WI38 (cell line): ENCODE results near the gene NAALADL2.

ENCODE experiments used
- H3K4me3 ChIP-seq: 2 replicates; pipeline ENCODE4 v1.5.1; 2011; ENCODE audit warnings: low read depth, mild to moderate bottlenecking, control low read depth, low read length
- TF ChIP-seq, protein P1 (sequence below): IDR thresholded peaks from 2 replicates; pipeline ENCODE4 v1.5.1; 2012; ENCODE audit warnings: low read depth, mild to moderate bottlenecking, control low read depth, low read length

NAALADL2 gene

DNA sequence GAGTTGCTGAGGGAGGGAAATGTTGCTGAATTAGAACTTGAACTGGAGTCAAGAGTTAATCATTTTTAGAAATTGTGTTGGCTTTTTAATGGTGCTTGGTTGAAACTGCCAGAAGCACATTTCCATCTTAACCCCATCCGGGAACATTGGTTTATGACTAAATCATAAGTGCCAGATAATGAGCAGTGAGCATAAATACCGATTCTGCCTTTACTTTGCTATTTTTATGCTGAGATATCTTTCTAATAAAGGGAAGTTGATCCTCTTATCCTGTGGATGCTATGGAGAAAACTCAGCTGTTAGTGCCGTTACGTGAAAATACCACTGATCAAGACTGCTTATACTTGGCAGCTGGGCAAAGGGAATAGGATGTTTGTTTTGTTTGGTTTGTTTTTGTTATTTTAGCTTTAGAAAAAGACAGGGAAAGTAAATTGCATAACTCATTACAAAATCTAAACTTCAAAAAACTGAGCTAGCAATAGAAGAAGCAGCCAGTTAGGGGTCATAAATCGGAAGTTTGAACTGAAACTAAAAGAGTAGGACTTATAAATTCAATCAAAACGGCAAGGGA, 813.1 kb downstream of the NAALADL2 start:
- peak overlapping the region; percentile 49 for H3K4me3 ChIP-seq
- TF ChIP-seq, protein P1, sequence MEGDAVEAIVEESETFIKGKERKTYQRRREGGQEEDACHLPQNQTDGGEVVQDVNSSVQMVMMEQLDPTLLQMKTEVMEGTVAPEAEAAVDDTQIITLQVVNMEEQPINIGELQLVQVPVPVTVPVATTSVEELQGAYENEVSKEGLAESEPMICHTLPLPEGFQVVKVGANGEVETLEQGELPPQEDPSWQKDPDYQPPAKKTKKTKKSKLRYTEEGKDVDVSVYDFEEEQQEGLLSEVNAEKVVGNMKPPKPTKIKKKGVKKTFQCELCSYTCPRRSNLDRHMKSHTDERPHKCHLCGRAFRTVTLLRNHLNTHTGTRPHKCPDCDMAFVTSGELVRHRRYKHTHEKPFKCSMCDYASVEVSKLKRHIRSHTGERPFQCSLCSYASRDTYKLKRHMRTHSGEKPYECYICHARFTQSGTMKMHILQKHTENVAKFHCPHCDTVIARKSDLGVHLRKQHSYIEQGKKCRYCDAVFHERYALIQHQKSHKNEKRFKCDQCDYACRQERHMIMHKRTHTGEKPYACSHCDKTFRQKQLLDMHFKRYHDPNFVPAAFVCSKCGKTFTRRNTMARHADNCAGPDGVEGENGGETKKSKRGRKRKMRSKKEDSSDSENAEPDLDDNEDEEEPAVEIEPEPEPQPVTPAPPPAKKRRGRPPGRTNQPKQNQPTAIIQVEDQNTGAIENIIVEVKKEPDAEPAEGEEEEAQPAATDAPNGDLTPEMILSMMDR = no peak

DNA sequence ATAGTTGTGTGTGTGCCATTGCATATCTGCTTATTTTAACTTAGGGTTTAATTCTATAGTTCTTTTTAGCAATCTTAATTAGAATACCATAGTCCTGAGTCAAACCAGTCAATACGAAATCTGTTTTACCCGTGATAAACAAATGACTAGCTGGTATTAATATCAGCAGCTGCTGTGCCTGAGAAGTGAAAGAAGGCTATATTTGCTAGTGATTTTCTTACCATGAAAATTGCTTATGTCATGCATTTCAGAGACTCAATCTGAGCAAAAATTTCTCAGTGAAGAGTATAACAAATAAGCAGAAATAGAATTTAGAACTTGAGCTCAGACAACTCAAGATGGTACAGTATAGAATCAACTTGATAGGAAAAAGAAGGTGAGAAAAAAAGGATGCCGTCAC, 820.4 kb downstream of the NAALADL2 start:
- TF ChIP-seq, protein P1 = no peak
- H3K4me3 ChIP-seq = no peak overlapping the region

DNA sequence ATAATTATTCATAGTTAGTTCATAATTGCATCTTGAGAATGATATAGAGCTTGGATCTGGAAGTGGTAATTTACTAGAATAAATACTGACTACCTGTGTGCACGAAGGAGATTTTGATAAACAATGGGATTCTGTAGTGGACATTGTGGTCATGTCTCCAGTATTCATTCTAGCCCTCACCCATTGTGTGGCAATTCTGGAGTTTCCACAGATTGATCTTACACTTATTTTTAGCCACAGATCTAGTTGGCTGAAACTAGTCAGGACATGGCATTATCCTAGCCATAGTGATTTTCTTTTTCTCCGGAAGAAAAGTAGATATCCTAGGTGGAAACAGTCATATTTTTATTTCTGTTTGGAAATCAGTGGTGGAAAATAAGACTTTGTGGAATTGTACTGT, 833.1 kb downstream of the NAALADL2 start:
- TF ChIP-seq, protein P1 = no peak
- no peak overlapping the region for H3K4me3 ChIP-seq

DNA sequence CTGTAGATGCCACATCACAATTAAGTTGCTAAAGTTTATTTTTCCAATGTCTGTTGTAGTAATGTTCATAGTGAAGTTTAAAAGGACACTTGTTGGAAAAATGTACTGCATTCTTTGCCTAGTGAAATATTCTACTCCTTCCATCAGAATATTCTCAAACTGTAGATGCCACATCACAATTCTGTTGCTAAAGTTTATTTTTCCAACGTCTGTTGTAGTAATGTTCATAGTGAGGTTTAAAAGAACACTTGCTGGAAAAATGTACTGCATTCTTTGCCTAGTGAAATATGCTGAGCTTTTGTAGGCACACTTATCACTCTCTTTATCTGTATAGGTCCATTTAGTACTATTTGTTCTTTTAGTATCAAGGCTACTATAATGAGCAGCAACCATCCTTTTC, 836.1 kb downstream of the NAALADL2 start:
- TF ChIP-seq, protein P1 = no peak
- H3K4me3 ChIP-seq = no peak overlapping the region

DNA sequence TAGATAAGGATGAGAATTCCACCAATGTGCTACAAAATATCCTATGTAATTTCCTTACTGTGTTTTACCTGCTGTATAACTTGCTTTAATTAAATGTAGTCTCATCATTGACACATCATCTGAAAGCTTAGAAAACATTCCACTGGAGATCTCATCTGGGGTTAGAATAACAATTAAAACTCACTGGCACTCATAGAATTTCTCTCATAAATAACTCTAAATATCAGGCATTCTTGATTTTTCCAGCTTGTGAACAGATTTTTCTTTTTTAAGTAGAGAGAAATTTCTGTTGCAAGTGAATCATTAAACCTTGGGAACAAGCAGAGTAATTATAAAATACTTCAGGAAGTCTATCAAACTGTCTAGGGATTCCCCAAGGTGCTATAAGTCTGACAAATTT, 843.8 kb downstream of the NAALADL2 start:
- H3K4me3 ChIP-seq = no peak overlapping the region
- TF ChIP-seq, protein P1 = no peak

DNA sequence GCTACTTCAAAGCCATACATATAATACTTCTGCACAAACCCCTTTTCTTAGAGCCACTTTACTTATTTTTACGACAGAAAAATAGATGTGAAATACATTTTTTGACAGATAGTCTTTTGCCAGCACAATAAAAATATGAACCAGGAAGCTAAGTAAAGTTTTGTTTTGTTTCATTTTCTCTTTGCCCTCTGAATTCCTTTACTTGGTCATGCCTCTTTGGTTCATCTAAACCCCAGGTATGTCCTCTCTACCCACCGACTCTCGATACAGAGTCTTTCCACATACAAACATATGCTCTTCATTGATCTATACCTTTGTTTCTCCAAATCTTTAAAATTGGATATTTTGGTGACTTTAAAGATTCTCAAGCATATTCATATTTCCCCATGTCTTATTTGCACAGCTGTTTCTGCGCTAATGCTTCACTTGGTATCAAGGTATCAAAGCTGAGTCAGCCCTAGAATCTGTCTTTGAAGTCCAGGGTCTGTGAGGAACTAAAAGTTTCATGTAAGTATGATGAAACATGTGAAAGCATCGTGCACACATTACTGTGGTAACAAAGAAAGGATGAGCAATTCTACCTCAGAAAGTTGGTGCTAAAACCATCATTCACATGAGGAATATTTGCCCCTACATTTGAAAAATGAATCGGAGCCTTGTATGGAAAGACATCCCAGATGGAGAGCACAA, 845.4 kb downstream of the NAALADL2 start:
- no peak overlapping the region for H3K4me3 ChIP-seq
- TF ChIP-seq, protein P1 = no peak

DNA sequence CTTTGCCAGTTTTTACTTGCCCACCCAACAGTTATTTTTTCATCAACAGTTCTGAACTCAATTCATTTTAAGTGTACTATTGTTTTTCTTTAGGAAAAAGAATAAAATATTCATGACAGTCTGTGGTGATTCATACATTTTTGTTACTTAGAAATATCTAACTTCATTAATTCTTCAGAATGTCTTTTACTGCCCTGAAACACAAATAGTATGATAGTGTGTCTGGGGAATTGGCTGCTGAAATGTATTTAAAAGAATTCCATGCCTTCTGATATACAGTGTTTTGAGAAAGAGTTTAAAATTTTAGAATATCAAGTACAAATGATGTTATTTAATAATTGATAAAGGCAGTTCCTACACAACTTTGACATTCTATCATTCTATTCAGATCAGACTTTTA, 854.1 kb downstream of the NAALADL2 start:
- no peak overlapping the region for H3K4me3 ChIP-seq
- TF ChIP-seq, protein P1 = no peak
